GM12875 (cell line): Measurements from ENCODE around the gene GPR17.
A peak's percentile ranks its signal among the peaks of the same experiment; 100 is the strongest.

Source experiments
- H3K4me3 ChIP-seq: one replicate; pipeline ENCODE4 v1.5.1; 2011; ENCODE audit warnings: low read depth, low read length, control low read depth
- TF ChIP-seq, protein P1 (sequence below): IDR thresholded peaks from 2 replicates; pipeline ENCODE4 v1.5.1; 2011; ENCODE audit warnings: low read depth, mild to moderate bottlenecking, control low read depth, inconsistent platforms, low read length, moderate library complexity, borderline replicate concordance; ENCODE audit not compliant: insufficient read depth

Gene GPR17

DNA sequence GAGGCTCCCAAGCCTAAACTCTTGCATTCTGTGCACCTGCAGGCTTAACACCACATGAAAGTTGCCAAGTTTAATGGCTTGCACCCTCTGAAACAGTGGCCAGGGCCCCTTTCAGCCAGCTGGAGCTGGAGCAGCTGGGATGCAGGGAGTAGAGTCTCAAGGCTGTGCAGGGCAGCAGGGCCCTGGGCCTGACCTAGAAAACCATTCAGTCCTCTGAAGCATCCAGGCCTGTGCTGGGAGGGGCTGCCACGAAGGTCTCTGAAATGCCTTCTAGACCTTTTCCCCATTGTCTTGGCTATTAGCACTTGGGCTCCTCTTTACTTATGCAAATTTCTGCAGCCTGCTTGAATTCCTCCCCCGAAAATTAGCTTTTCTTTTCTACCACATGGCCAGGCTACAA is 44.7 kb downstream of the GPR17 start:
- TF ChIP-seq, protein P1, sequence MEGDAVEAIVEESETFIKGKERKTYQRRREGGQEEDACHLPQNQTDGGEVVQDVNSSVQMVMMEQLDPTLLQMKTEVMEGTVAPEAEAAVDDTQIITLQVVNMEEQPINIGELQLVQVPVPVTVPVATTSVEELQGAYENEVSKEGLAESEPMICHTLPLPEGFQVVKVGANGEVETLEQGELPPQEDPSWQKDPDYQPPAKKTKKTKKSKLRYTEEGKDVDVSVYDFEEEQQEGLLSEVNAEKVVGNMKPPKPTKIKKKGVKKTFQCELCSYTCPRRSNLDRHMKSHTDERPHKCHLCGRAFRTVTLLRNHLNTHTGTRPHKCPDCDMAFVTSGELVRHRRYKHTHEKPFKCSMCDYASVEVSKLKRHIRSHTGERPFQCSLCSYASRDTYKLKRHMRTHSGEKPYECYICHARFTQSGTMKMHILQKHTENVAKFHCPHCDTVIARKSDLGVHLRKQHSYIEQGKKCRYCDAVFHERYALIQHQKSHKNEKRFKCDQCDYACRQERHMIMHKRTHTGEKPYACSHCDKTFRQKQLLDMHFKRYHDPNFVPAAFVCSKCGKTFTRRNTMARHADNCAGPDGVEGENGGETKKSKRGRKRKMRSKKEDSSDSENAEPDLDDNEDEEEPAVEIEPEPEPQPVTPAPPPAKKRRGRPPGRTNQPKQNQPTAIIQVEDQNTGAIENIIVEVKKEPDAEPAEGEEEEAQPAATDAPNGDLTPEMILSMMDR = no peak
- no peak overlapping the region for H3K4me3 ChIP-seq

DNA sequence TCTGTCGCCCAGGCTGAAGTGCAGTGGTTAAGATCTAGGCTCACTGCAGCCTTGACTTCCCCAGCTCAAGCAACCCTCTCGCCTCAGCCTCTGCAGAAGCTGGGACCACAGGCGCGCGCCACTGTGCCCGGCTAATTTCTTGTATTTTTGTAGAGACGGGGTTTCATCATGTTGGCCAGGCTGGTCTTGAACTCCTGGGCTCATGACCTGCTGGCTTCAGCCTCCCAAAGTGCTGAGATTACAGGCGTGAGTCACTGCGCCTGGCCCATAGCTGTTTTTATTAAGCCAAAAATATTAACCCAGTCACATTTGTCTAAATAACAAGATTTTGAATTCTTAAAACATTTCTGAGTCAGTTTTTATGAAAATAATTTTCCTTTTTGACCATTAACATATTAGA is 49.0 kb downstream of the GPR17 start:
- TF ChIP-seq, protein P1 = no peak
- no peak overlapping the region for H3K4me3 ChIP-seq

DNA sequence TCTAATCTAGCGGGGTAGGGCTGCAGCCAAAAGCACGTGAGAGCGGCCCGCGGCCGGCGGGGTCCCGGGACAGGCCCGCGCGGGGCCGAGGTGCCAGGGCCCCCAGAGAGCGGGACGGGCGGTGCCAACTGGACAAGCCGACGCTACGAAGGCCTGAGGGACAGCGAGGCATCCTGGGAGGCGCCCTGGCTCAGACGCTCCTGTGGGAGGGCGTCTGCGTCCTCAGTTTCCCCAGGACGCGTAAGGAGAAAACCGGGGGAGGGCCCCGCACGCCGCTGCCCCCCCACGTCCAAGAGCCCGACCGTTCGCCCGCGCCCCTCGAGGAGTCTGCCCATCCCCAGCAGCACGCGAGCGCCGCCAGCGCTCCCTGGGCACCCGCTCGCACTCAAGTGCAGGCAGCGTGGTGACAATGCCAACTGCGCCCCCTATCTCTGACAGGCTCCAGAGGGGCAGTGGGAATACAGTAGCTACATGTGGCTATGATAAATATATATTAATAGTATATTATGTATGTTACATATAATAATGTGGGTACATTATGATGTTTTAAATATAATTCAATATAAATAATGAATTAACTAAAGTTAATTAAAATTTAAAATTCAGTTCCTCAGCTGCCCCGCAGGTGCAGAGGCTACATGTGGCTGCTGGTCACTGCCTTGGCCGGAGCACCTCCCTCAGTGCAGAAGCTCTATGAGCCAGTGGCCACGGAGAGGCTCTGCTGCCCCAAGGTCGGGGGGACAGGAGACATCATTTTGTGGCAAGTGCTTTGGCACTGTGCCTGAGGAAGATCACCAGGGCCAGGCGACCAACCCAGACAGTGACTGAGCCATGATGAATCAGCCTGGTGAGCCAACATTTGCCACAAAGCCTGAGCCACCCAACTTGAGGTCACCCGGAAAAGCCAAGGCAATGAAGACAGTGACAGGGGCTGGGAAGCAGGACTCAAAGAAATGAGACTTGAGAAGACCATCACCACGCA is 49.8 kb downstream of the GPR17 start:
- H3K4me3 ChIP-seq = no peak overlapping the region
- TF ChIP-seq, protein P1 = peak; percentile 45; the same call in 1 of the 2 replicates

DNA sequence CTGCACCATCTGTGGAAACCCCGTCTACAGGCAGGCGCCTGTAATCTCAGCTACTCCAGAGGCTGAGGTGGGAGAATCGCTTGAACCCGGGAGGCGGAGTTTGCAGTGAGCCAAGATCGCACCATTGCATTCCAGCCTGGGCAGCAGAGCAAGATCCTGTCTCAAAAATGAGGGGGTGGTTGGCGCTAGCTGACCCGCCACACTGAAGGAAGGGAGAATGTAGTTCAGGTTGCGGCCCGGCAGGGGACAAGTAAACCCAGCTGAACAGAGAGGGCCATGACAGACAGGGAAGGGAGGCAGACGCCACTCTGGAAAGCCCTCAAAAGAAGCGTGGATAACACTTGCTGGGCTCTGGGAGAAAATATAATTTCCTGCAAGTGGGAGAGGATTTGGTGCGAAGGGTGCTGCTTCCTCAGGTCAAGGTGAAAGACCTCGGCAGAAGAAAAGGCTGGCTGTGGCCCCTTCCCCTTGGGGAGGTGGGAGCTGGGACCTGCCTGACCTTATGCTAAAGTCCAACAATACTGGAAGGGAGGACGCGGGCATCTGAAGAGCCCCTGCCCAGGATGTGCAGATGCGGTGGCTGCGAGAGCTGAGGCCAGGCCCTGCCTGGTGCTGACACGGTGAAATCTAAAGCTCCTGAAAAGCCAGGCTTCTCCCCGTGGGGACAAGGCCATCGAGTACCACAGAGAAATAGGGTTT is 51.7 kb downstream of the GPR17 start:
- no peak overlapping the region for H3K4me3 ChIP-seq
- TF ChIP-seq, protein P1 = no peak

DNA sequence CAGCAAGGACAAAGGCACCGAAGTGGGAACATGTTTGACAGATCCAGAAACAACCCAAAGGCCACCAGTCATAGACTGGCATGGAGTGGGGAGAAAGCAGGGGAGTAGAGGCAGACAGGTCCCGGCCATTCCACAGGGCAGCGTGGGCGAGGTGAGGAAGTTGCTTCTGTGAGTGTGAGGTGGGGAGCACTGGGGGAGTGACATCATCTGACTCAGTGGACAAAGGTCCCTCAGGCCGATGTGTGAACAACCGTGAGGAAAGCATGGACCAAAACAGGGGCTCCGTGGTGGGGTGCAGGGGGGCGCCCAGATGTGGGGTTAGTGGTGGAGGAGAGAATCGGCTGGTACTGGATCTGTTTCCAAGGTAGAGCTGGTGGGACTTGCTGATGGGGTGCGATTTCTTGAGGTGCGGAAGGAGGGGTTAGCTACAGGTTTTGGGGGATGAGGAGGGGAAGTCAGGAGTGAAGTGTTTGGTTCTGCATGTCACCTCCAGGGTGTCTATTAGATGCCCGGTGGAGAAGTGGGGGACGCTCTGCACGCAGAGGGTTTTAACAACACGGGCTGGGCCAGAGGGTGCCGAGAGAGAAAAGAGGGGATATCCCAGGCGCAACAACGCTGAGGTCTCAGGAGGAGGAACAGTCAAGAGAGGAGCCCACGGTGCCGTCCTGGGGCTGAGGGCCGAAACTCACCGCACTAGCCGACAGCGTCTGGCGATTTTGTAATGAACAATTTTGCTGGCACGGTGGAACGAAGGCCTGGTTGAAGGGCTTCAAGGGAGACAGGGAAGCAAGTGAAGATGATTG is 52.8 kb downstream of the GPR17 start:
- no peak overlapping the region for H3K4me3 ChIP-seq
- TF ChIP-seq, protein P1 = no peak

DNA sequence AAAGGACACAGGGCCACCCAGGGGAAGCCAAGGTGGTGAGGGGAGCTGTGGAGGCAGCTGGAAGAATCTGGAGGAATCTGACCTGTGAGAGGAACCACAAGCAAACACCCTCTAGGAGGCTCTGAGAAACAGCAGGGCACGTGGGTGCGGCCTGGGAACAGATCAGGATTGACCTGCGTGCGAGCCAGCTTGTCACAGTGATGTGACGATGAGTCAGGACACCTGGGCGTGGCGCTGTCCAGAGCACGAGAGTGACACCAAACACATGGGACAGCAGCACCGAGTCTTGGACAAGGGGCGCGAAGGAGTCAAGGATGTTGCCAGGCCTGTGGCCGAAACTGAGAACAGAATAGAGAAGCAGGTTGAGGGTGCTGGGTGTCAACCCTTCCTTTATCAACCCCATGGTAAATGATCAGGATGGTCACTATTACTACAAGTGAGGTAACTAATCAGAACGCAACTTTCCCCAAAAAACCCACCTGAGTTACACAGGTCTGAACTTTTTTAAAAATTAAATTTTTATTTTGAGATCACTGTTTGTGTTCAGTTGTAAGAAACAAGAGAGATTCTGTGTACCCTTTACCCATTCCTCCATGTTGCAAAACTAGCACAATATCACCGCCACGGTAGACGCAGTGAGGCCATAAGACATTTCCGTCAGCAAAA is 54.7 kb downstream of the GPR17 start:
- peak overlapping the region; percentile 56 for H3K4me3 ChIP-seq
- TF ChIP-seq, protein P1 = peak; percentile 12; the same call in 1 of the 2 replicates
